GM21360 (cell line): ENCODE data around the gene MFF.

Source experiments
- ATAC-seq: cut with Tn5 transposase; IDR thresholded peaks from one replicate; pipeline ENCODE4 v1.9.1; 2021; ENCODE audit warnings: mild to moderate bottlenecking, moderate library complexity; ENCODE audit not compliant: unreplicated experiment

The MFF gene

GRCh38 chr2:227324995-227325838, at the start of gene MFF:
Gene MFF, plus strand, starts transcription at chr2:227325251. Its CDS starts 5,415 bp downstream, at chr2:227330666.
- peak; percentile 96 for ATAC-seq

GRCh38 chr2:227280895-227281294, 44.2 kb upstream of the MFF start:
- no peak for ATAC-seq

GRCh38 chr2:227285741-227286236, 39.3 kb upstream of the MFF start:
- no peak for ATAC-seq

GRCh38 chr2:227287771-227288170, 37.3 kb upstream of the MFF start:
- no peak for ATAC-seq

- ATAC-seq, result no peak
These were observed 32.7 kb upstream of the MFF start for GRCh38 chr2:227292314-227292713.

GRCh38 chr2:227293531-227293930, 31.5 kb upstream of the MFF start:
- no peak for ATAC-seq

- ATAC-seq, result no peak
These were observed 29.2 kb upstream of the MFF start for GRCh38 chr2:227295806-227296205.

- no peak for ATAC-seq
These were observed 28.2 kb upstream of the MFF start for GRCh38 chr2:227296671-227297405.

- no peak for ATAC-seq
These were observed 23.5 kb upstream of the MFF start for GRCh38 chr2:227301523-227301922.

- peak; percentile 85 for ATAC-seq
These were observed 16.3 kb upstream of the MFF start for GRCh38 chr2:227308784-227309183.

- ATAC-seq, result no peak
These were observed 14.3 kb upstream of the MFF start for GRCh38 chr2:227310756-227311110.

GRCh38 chr2:227311861-227312506, 13.1 kb upstream of the MFF start:
- no peak for ATAC-seq

GRCh38 chr2:227312579-227312978, 12.5 kb upstream of the MFF start:
- no peak for ATAC-seq

GRCh38 chr2:227313310-227313709, 11.7 kb upstream of the MFF start:
- ATAC-seq, result no peak

GRCh38 chr2:227317834-227318233, 7.2 kb upstream of the MFF start:
- no peak for ATAC-seq

- ATAC-seq, result no peak
These were observed 4.6 kb upstream of the MFF start for GRCh38 chr2:227320305-227321094.

- ATAC-seq, result no peak
These were observed 2.4 kb upstream of the MFF start for GRCh38 chr2:227322530-227323205.

- ATAC-seq, result no peak
These were observed 1.2 kb upstream of the MFF start for GRCh38 chr2:227323818-227324217.

GRCh38 chr2:227324642-227324994, 433 bp upstream of the MFF start:
- ATAC-seq, result peak; percentile 1

GRCh38 chr2:227325839-227326195, 766 bp downstream of the MFF start:
- ATAC-seq, result no peak
